ENCODE data around the gene IDNK.
"Not testable (repeated sequence)": the region's sequence is repeated elsewhere in the genome, so short reads cannot be mapped to it uniquely, and the experiment has no call there.

The IDNK gene

GRCh38 chr9:83622939-83623678 is at the start of gene IDNK:
IDNK (plus strand) TSS chr9:83623143; CDS start chr9:83623172, 29 bp downstream.
- DNase-seq = peak; percentile 45

- DNase-seq = no peak
Observed at GRCh38 chr9:83574482-83574881, 48.5 kb upstream of the IDNK start.

GRCh38 chr9:83582029-83582428 is 40.9 kb upstream of the IDNK start:
- no peak for DNase-seq

GRCh38 chr9:83583151-83584014 is 39.6 kb upstream of the IDNK start:
- no peak for DNase-seq

- no peak for DNase-seq
Observed at GRCh38 chr9:83584995-83585394, 37.9 kb upstream of the IDNK start.

- no peak for DNase-seq
Observed at GRCh38 chr9:83588256-83588655, 34.7 kb upstream of the IDNK start.

- DNase-seq = no peak
Observed at GRCh38 chr9:83596899-83597504, 25.9 kb upstream of the IDNK start.

- DNase-seq = no peak
Observed at GRCh38 chr9:83598487-83598886, 24.5 kb upstream of the IDNK start.

- DNase-seq = no peak
Observed at GRCh38 chr9:83599071-83599470, 23.9 kb upstream of the IDNK start.

GRCh38 chr9:83601463-83601862 is 21.5 kb upstream of the IDNK start:
- DNase-seq = no peak

- not testable (repeated sequence) for DNase-seq
Observed at GRCh38 chr9:83607620-83608019, 15.3 kb upstream of the IDNK start.

GRCh38 chr9:83613298-83613697 is 9.6 kb upstream of the IDNK start:
- DNase-seq = not testable (repeated sequence)

- DNase-seq = no peak
Observed at GRCh38 chr9:83617299-83617698, 5.6 kb upstream of the IDNK start.

- no peak for DNase-seq
Observed at GRCh38 chr9:83620841-83621636, 1.9 kb upstream of the IDNK start.

GRCh38 chr9:83622433-83622938 is 457 bp upstream of the IDNK start:
- no peak for DNase-seq

- DNase-seq = no peak
Observed at GRCh38 chr9:83623679-83624076, 735 bp downstream of the IDNK start.

- no peak for DNase-seq
Observed at GRCh38 chr9:83625178-83625577, 2.2 kb downstream of the IDNK start.

- no peak for DNase-seq
Observed at GRCh38 chr9:83628540-83628939, 5.6 kb downstream of the IDNK start.

- no peak for DNase-seq
Observed at GRCh38 chr9:83629433-83630104, 6.6 kb downstream of the IDNK start.

- no peak for DNase-seq
Observed at GRCh38 chr9:83630938-83631457, 8.1 kb downstream of the IDNK start.

GRCh38 chr9:83633255-83633654 is 10.3 kb downstream of the IDNK start:
- no peak for DNase-seq

- DNase-seq = no peak
Observed at GRCh38 chr9:83633676-83634075, 10.7 kb downstream of the IDNK start.
